GM12891 (cell line): ENCODE measurements around the gene DSP.

Source experiments
- PAX5 ChIP-seq: IDR thresholded peaks from 2 replicates; pipeline ENCODE4 v1.6.1; 2011; ENCODE audit warnings: low read length, moderate library complexity, mild to moderate bottlenecking; ENCODE audit not compliant: insufficient read depth, severe bottlenecking
- POLR2A ChIP-seq: IDR thresholded peaks from 2 replicates; pipeline ENCODE4 v1.6.1; 2011; ENCODE audit warnings: low read depth, low read length, control low read depth
- POLR2AphosphoS5 ChIP-seq: IDR thresholded peaks from 2 replicates; pipeline ENCODE4 v1.6.1; 2011; ENCODE audit warnings: low read depth, low read length, control low read depth
- SPI1 ChIP-seq: IDR thresholded peaks from 2 replicates; pipeline ENCODE4 v1.6.1; 2011; ENCODE audit warnings: low read depth, low read length, control low read depth

DNA sequence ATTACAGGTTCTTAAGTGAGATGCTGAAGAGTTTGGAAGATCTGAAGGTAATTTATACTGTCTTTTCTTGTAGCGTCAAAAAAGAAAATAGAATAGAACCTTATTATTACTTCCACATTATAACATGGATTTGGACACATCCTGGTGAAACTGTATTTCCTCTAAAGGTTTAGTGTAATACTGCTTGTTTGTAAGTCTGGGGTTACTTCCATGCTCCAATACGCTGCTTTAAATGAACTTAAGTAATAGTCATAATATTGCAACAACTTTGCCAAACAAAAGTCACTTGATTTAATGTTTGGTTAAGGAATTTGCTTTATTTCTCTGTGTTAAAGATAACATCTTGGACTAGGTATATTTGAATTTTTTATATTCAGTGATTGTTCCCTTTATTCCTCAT lies 37.0 kb downstream of the DSP start:
- no peak for TF ChIP-seq SPI1
- TF ChIP-seq POLR2AphosphoS5: no peak
- TF ChIP-seq POLR2A: no peak
- TF ChIP-seq PAX5: no peak
